HL-60 (cell line): Measurements from ENCODE around the gene PBX3.

ENCODE experiments used
- DNase-seq, 2 experiments: peaks; one replicate each; pipeline ENCODE4 v3.0.0-alpha.2; 2010 to 2020; ENCODE audit warnings: low read depth in 1 of 2, low spot score in 1 of 2
- H3K27ac ChIP-seq: fragments of 250-450 bp; sonication (Bioruptor Pico); replicated peaks from 2 replicates; pipeline ENCODE4 v1.5.1; 2020; ENCODE audit warnings: mild to moderate bottlenecking, moderate library complexity
- H3K27me3 ChIP-seq: fragments of 250-450 bp; sonication (Bioruptor Pico); 2 replicates; pipeline ENCODE4 v1.5.1; 2021; ENCODE audit warnings: mild to moderate bottlenecking, moderate library complexity; ENCODE audit not compliant: insufficient read depth, poor library complexity, severe bottlenecking
- H3K4me3 ChIP-seq: replicated peaks from 2 replicates; pipeline ENCODE4 v1.5.1; 2011; ENCODE audit warnings: mild to moderate bottlenecking, control low read depth, low read length; ENCODE audit not compliant: insufficient read depth
- GABPA ChIP-seq: IDR thresholded peaks from 2 replicates; pipeline ENCODE4 v1.6.1; 2012; ENCODE audit warnings: low read depth
- POLR2AphosphoS5 ChIP-seq: IDR thresholded peaks from 2 replicates; pipeline ENCODE4 v1.6.1; 2012; ENCODE audit warnings: low read depth
- SPI1 ChIP-seq: IDR thresholded peaks from 2 replicates; pipeline ENCODE4 v1.6.1; 2012; ENCODE audit warnings: low read depth, mild to moderate bottlenecking, borderline replicate concordance
- TF ChIP-seq, protein P1 (sequence below): IDR thresholded peaks from 2 replicates; pipeline ENCODE4 v1.6.1; 2012; ENCODE audit warnings: low read depth; ENCODE audit not compliant: insufficient replicate concordance
- TF ChIP-seq, protein P2 (sequence below): IDR thresholded peaks from one replicate; pipeline ENCODE4 v1.5.1; 2011; ENCODE audit warnings: low read length, control low read depth, inconsistent platforms; ENCODE audit not compliant: insufficient read depth

PBX3 gene

DNA sequence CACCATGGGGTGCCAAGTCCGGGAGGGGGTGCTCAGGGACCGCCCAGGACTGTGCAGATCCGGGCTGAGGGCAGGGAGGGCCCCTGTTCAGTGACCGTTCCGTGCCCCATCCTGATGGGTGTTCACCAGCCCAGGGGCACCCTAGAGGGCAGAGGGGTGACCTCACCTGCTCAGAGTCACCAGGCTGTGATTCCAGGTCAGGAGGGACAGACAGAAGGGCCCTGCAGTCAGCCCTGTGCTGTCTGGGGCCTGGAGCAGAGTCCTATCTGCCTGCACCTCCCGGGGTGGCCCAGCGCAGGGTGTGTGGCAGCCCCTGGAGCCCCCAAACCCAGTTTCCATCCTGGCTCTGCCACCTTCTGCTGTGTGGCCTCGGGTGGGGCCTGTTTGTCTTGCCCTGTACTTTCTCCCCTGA is 241.9 kb downstream of the PBX3 start:
- TF ChIP-seq, protein P1, sequence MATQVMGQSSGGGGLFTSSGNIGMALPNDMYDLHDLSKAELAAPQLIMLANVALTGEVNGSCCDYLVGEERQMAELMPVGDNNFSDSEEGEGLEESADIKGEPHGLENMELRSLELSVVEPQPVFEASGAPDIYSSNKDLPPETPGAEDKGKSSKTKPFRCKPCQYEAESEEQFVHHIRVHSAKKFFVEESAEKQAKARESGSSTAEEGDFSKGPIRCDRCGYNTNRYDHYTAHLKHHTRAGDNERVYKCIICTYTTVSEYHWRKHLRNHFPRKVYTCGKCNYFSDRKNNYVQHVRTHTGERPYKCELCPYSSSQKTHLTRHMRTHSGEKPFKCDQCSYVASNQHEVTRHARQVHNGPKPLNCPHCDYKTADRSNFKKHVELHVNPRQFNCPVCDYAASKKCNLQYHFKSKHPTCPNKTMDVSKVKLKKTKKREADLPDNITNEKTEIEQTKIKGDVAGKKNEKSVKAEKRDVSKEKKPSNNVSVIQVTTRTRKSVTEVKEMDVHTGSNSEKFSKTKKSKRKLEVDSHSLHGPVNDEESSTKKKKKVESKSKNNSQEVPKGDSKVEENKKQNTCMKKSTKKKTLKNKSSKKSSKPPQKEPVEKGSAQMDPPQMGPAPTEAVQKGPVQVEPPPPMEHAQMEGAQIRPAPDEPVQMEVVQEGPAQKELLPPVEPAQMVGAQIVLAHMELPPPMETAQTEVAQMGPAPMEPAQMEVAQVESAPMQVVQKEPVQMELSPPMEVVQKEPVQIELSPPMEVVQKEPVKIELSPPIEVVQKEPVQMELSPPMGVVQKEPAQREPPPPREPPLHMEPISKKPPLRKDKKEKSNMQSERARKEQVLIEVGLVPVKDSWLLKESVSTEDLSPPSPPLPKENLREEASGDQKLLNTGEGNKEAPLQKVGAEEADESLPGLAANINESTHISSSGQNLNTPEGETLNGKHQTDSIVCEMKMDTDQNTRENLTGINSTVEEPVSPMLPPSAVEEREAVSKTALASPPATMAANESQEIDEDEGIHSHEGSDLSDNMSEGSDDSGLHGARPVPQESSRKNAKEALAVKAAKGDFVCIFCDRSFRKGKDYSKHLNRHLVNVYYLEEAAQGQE, result no peak
- TF ChIP-seq, protein P2, sequence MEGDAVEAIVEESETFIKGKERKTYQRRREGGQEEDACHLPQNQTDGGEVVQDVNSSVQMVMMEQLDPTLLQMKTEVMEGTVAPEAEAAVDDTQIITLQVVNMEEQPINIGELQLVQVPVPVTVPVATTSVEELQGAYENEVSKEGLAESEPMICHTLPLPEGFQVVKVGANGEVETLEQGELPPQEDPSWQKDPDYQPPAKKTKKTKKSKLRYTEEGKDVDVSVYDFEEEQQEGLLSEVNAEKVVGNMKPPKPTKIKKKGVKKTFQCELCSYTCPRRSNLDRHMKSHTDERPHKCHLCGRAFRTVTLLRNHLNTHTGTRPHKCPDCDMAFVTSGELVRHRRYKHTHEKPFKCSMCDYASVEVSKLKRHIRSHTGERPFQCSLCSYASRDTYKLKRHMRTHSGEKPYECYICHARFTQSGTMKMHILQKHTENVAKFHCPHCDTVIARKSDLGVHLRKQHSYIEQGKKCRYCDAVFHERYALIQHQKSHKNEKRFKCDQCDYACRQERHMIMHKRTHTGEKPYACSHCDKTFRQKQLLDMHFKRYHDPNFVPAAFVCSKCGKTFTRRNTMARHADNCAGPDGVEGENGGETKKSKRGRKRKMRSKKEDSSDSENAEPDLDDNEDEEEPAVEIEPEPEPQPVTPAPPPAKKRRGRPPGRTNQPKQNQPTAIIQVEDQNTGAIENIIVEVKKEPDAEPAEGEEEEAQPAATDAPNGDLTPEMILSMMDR, result no peak
- TF ChIP-seq SPI1 (no peak), GABPA (no peak), POLR2AphosphoS5 (no peak)
- no peak overlapping the region for H3K4me3 ChIP-seq
- no peak overlapping the region for H3K27ac ChIP-seq
- no peak for DNase-seq
- H3K27me3 ChIP-seq, result no peaks in the 10 kb centered on the region

DNA sequence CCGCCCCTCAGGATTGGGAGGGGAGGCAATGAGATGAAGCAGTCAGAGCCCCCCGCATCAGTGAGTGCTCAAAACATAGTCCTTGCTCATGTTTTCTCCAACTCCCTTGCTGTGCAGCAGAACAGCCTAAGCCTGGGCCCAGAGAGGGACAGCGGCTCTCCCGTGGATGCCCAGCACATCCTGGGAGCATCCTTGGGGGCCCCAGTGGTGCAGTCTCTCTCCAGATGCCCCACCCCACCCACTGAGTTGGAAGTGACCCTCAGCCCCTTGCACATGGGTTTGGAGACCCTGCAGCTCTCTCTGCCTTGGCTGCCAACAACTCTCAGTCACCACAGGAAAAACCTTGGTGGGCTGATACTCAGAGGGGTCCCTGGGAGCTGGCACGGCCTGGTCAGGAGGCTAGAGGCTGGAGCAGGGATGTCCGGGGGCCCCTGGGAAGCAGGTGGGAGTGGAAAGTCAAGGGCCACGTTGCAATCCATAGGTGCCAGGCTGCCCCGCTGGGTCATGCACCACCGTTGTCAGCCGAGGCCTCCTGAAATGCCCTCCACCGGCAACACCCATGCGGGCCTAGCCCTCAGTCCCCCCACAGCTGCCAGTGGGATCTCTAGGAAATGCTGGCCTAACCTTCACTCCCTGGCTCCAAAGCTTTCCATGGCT is 242.5 kb downstream of the PBX3 start:
- H3K27me3 ChIP-seq, result no peaks in the 10 kb centered on the region
- no peak for DNase-seq
- H3K4me3 ChIP-seq, result no peak overlapping the region
- TF ChIP-seq SPI1 (no peak), GABPA (no peak), POLR2AphosphoS5 (no peak)
- TF ChIP-seq, protein P1, result no peak
- TF ChIP-seq, protein P2, result no peak
- no peak overlapping the region for H3K27ac ChIP-seq

DNA sequence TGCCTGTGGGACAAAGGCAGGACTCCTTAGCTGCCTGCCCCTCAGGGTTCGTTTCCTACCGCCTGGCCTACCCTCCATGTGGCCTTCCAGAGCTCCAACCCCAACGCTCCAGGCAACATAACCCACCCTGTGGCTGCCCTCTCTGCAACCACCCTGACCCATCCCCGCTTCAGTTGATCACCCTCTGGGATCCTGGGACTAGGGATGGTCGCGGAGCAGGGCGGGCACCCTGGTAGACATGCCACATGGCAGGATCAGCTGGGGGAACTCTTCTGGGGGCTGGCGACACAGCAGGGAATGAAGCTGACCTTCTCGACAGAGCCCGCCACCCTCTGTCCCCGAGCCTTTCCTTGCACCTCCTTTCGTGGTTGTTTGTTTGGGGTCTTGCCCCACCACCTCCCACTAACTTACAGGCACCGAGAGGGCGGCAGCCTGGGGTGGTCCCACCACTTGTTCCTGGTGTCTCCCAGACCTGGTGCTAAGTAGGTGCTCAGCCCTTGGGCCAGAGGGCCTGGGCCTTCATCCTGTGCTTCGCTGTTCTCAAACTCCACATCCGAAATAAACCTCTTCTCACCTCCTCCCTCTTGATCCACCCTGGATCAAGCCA is 243.1 kb downstream of the PBX3 start:
- TF ChIP-seq, protein P2, result no peak
- TF ChIP-seq GABPA (no peak), POLR2AphosphoS5 (no peak), SPI1 (no peak)
- TF ChIP-seq, protein P1, result no peak
- H3K4me3 ChIP-seq, result no peak overlapping the region
- H3K27me3 ChIP-seq, result no peaks in the 10 kb centered on the region
- no peak overlapping the region for H3K27ac ChIP-seq
- no peak for DNase-seq
